Ovary (tissue), 3 donors: ENCODE results near the gene RAD51C.

Source experiments
- POLR2A ChIP-seq: fragments of 450-650 bp; IDR thresholded peaks from one replicate; pipeline ENCODE4 v1.6.1; 2017; ENCODE audit warnings: antibody characterized with exemption, mild to moderate bottlenecking, moderate library complexity
- TF ChIP-seq, protein P1 (sequence below), 3 donors: fragments of 450-650 bp in 2 of 3; fragments of 200-600 bp in 1 of 3; IDR thresholded peaks; one replicate each; pipeline versions ENCODE4 v1.5.1 to v1.8.0; 2016 to 2022; ENCODE audit warnings: antibody characterized with exemption in 3 of 3, mild to moderate bottlenecking in 1 of 3
- donor health status: DM: no; HTN: no; CAD: no.

DNA sequence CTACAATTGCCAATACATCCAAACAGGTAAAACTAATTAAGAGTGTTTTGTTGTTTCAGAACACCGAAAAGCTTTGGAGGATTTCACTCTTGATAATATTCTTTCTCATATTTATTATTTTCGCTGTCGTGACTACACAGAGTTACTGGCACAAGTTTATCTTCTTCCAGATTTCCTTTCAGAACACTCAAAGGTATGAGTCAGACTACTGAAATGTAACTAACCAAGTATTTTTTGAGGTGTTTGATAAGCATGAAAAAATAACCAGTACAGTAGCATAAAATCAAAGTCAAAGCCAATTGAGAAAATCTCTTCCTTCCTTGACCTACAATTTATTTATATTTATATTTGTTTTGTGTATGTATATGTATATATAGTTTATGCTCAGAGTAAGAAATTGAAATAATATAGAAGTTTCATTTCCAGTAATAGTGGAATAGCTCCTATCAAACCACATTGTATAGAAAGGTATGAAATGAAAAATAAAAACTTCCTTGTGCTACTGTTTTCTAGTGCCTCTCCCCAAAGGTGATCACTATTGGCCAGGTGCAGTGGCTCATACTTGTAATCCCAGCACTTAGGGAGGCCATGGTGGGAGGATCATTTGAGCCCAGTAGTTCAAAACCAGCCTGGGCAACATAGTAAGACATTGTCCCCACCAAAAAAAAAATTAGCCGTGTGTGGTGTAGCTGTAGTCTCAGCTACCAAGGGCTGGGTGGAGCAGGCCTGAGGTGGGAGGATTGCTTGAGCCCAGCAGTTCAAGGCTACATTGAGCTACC is 10.9 kb downstream of the RAD51C start:
- TF ChIP-seq, protein P1, sequence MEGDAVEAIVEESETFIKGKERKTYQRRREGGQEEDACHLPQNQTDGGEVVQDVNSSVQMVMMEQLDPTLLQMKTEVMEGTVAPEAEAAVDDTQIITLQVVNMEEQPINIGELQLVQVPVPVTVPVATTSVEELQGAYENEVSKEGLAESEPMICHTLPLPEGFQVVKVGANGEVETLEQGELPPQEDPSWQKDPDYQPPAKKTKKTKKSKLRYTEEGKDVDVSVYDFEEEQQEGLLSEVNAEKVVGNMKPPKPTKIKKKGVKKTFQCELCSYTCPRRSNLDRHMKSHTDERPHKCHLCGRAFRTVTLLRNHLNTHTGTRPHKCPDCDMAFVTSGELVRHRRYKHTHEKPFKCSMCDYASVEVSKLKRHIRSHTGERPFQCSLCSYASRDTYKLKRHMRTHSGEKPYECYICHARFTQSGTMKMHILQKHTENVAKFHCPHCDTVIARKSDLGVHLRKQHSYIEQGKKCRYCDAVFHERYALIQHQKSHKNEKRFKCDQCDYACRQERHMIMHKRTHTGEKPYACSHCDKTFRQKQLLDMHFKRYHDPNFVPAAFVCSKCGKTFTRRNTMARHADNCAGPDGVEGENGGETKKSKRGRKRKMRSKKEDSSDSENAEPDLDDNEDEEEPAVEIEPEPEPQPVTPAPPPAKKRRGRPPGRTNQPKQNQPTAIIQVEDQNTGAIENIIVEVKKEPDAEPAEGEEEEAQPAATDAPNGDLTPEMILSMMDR (IDR thresholded peaks at IDR 0.05): no peak
- no peak for TF ChIP-seq POLR2A
